ENCODE data around the gene A1CF.

DNA sequence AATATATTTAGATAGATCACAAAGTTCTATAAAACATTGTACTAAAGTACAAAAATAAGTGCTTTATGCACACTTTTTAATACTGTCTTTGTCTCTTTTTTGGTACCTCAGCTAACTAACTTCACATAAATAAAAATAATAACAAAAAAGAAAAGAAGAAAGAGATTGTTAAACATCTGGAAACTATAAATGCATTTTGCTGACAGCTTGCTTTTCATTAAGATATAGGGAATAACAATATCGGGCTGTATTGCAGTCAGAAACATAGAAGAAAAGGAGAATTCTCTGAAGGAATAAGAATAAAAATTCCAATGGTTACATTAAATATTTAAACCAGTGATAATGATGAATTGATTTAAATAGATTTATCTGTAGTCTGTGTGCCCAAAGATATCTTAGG, 85.8 kb downstream of the A1CF start:
- TF ChIP-seq, protein P1, sequence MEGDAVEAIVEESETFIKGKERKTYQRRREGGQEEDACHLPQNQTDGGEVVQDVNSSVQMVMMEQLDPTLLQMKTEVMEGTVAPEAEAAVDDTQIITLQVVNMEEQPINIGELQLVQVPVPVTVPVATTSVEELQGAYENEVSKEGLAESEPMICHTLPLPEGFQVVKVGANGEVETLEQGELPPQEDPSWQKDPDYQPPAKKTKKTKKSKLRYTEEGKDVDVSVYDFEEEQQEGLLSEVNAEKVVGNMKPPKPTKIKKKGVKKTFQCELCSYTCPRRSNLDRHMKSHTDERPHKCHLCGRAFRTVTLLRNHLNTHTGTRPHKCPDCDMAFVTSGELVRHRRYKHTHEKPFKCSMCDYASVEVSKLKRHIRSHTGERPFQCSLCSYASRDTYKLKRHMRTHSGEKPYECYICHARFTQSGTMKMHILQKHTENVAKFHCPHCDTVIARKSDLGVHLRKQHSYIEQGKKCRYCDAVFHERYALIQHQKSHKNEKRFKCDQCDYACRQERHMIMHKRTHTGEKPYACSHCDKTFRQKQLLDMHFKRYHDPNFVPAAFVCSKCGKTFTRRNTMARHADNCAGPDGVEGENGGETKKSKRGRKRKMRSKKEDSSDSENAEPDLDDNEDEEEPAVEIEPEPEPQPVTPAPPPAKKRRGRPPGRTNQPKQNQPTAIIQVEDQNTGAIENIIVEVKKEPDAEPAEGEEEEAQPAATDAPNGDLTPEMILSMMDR (IDR thresholded peaks at IDR 0.05; ENCODE audit: borderline replicate concordance, extremely low read depth, low read length, poor library complexity, severe bottlenecking): no peak
- no peak for TF ChIP-seq EZH2 (IDR thresholded peaks at IDR 0.05; ENCODE audit: borderline replicate concordance, low read depth, low read length, severe bottlenecking)

All from DND-41 (cell line).